Thyroid gland (tissue), 4 donors: ENCODE results near the gene PLCL2.

Source experiments
- CTCF ChIP-seq, 6 experiments: fragments of 200-600 bp in 3 of 6; fragments of 450-650 bp in 3 of 6; sonication (generic) in 3 of 6; IDR thresholded peaks; one replicate each; pipeline ENCODE4 v1.5.1; 2016 to 2019; ENCODE audit warnings: antibody characterized with exemption in 6 of 6, mild to moderate bottlenecking in 2 of 6, inconsistent platforms in 1 of 6, moderate library complexity in 1 of 6
- POLR2A ChIP-seq, 2 donors: fragments of 450-650 bp; IDR thresholded peaks; one replicate each; pipeline ENCODE4 v1.6.1; 2017; ENCODE audit warnings: antibody characterized with exemption in 2 of 2, mild to moderate bottlenecking in 2 of 2, moderate library complexity in 1 of 2

- TF ChIP-seq CTCF (IDR thresholded peaks at IDR 0.05) = no peak
- no peak for TF ChIP-seq POLR2A (IDR thresholded peaks at IDR 0.05)
These were observed 180.6 kb downstream of the PLCL2 start for GRCh38 chr3:17065315-17065714.
